Lower lobe of right lung (tissue), 2 donors: ENCODE data around the gene SDC3. TPM values are rescaled to one million over a fixed set of nuclear protein-coding genes. Genes with fewer than 3 reads are reported as not detected.

Experiments
- ATAC-seq, 2 donors: fragments of 200-7000 bp; cut with Tn5 transposase; one replicate each; pipeline ENCODE4 v1.9.1; 2020 to 2022; ENCODE audit warnings: mild to moderate bottlenecking in 2 of 2, moderate library complexity in 2 of 2
- DNase-seq: peaks from one replicate; pipeline ENCODE4 v3.0.0-alpha.2; 2020
- H3K27ac ChIP-seq: fragments of 200-600 bp; one replicate; pipeline ENCODE4 v1.8.0; 2022
- H3K27me3 ChIP-seq: fragments of 200-600 bp; one replicate; pipeline ENCODE4 v1.8.0; 2022; ENCODE audit warnings: low read depth
- H3K36me3 ChIP-seq: fragments of 200-600 bp; one replicate; pipeline ENCODE4 v1.8.0; 2022; ENCODE audit warnings: mild to moderate bottlenecking
- H3K4me1 ChIP-seq: fragments of 200-600 bp; one replicate; pipeline ENCODE4 v1.8.0; 2022
- H3K4me3 ChIP-seq: fragments of 200-600 bp; one replicate; pipeline ENCODE4 v1.8.0; 2022; ENCODE audit warnings: mild to moderate bottlenecking
- H3K9me3 ChIP-seq: fragments of 200-600 bp; one replicate; pipeline ENCODE4 v1.8.0; 2022
- intact Hi-C: fragments of 100-400 bp; cut with DNase I; formaldehyde crosslinking; loops from one replicate; pipeline ENCODE4 v1.11.0; 2022
- total RNA-seq: library from RNA; stranded (reverse); fragmentation: NEBNext Ultra II Directional; extraction: Animal tissue kit (Norgen Biotek cat#: 25700); gene quantifications from one replicate; pipeline ENCODE4 v1.2.1, GENCODE V29; 2021
- TF ChIP-seq, protein P1 (sequence below): fragments of 200-600 bp; IDR thresholded peaks from one replicate; pipeline ENCODE4 v1.8.0; 2022; ENCODE audit warnings: antibody characterized with exemption, mild to moderate bottlenecking
- donor health status: DM: no; HTN: yes; CAD: no; lungs with severe emphysema.

Gene SDC3
- total RNA-seq, 1 donor from 2014 or later: 43.5 TPM

DNA sequence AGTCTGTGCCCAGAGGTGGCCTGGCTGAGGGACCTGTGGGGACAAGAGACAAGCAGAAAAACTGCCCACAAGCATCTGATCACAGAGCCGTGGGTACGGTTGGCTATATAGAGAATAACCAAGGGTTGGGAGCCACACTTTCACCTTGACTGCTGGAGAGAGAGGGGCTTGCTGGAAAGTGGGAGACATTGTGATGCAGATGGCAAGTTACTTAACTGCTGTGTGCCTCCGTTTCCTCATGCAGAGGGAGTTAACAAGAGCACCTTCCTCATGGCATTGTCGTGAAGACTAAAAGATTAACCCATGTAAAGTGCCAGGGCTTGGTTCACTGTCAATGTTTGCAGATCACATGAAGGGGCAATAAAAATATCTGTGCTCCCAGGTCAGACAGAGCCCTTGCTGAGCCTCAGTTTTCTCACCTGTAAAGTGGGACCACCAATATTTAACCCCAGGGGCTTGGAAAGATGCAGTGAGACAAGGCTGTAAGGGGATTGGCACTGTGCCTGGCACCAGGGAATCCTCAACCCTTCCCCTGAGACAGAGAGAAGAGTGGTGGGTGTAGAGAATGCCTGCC lies 52.8 kb downstream of the SDC3 start:
- Histone ChIP-seq H3K9me3 (no peaks in the 10 kb centered on the region), H3K4me1 (peaks cover 21% of the 10 kb centered on the region), H3K4me3 (no peak overlapping the region), H3K27ac (no peak overlapping the region), H3K27me3 (no peaks in the 10 kb centered on the region), H3K36me3 (no peaks in the 10 kb centered on the region)
- TF ChIP-seq, protein P1, sequence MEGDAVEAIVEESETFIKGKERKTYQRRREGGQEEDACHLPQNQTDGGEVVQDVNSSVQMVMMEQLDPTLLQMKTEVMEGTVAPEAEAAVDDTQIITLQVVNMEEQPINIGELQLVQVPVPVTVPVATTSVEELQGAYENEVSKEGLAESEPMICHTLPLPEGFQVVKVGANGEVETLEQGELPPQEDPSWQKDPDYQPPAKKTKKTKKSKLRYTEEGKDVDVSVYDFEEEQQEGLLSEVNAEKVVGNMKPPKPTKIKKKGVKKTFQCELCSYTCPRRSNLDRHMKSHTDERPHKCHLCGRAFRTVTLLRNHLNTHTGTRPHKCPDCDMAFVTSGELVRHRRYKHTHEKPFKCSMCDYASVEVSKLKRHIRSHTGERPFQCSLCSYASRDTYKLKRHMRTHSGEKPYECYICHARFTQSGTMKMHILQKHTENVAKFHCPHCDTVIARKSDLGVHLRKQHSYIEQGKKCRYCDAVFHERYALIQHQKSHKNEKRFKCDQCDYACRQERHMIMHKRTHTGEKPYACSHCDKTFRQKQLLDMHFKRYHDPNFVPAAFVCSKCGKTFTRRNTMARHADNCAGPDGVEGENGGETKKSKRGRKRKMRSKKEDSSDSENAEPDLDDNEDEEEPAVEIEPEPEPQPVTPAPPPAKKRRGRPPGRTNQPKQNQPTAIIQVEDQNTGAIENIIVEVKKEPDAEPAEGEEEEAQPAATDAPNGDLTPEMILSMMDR: no peak
- ATAC-seq: no peak
- intact Hi-C loops: no loop called here
- no peak for DNase-seq

DNA sequence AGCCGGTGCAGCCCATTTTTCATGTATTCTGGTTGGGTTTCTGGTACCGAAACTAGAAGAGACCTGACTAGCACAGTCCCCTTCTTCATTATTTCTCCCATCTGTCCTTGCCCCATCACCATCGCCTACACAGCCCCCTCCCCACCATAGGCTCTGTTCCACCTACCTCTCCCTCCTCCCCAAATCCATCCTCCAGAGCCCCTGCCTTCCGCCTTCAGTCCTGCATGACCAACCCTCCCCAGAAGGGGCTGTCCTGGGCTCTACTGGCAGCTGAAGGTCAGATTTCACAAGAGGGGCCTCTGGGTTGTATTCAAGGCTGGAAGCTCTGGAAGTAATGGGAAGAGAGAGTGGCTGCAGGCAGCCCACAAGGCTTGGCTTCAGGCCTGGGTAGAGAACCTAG lies 55.2 kb downstream of the SDC3 start:
- peaks cover 21% of the 10 kb centered on the region for H3K4me1 ChIP-seq
- ATAC-seq (no peak), DNase-seq (no peak)
- H3K36me3 ChIP-seq: no peaks in the 10 kb centered on the region
- no peak overlapping the region for H3K27ac ChIP-seq
- no peak overlapping the region for H3K4me3 ChIP-seq
- TF ChIP-seq, protein P1: no peak
- no peaks in the 10 kb centered on the region for H3K9me3 ChIP-seq
- H3K27me3 ChIP-seq: no peaks in the 10 kb centered on the region
- intact Hi-C loops: no loop called here

DNA sequence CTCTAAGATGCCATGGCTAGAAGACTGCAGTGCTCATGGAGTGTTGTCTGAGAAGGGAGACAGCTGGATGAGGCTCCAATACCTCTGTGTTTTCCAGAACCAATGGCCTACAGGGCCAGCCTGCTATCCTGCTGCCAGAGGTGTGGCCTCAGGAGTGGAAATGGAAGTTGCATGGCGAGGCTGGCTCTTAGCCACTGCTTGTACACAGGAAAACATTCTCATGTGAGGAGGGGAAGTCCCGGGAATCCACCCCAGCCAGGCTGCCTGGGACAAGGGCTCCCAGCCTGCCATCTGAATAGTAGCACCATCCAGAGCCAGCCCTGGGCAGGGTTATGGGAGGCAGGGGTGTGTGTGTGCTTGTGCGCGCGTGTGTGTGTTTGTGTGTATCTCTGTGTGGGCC lies 56.5 kb downstream of the SDC3 start:
- no peak overlapping the region for H3K4me3 ChIP-seq
- peaks cover 33% of the 10 kb centered on the region for H3K4me1 ChIP-seq
- no peak overlapping the region for H3K27ac ChIP-seq
- ATAC-seq (peak; percentile 85 to 86), DNase-seq (peak; percentile 89)
- no peaks in the 10 kb centered on the region for H3K36me3 ChIP-seq
- TF ChIP-seq, protein P1: no peak
- no peaks in the 10 kb centered on the region for H3K27me3 ChIP-seq
- no peaks in the 10 kb centered on the region for H3K9me3 ChIP-seq
- intact Hi-C loops: no loop called here

DNA sequence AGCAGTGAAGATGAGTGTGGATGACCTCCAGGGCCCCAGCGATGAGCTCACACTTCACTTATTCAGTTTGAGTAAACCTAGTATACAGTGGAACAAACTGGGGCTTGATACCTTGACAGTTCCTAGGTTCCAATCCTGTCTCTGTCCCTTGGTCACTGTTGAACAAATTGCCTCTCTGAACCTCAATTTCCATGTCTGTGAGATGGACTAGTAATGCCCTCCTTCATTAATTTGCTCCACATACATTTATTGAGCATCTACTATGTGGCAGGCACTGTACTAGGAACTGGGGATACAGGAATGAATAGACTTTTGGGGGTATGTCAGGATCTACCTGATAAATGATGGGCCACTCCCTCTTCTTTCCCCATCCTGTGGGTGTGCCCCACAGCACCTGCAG lies 57.3 kb downstream of the SDC3 start:
- intact Hi-C loops: no loop called here
- TF ChIP-seq, protein P1: no peak
- ATAC-seq: no peak
- Histone ChIP-seq H3K4me1 (peaks cover 40% of the 10 kb centered on the region), H3K36me3 (no peaks in the 10 kb centered on the region), H3K9me3 (no peaks in the 10 kb centered on the region), H3K4me3 (no peak overlapping the region), H3K27me3 (no peaks in the 10 kb centered on the region), H3K27ac (no peak overlapping the region)
- no peak for DNase-seq

DNA sequence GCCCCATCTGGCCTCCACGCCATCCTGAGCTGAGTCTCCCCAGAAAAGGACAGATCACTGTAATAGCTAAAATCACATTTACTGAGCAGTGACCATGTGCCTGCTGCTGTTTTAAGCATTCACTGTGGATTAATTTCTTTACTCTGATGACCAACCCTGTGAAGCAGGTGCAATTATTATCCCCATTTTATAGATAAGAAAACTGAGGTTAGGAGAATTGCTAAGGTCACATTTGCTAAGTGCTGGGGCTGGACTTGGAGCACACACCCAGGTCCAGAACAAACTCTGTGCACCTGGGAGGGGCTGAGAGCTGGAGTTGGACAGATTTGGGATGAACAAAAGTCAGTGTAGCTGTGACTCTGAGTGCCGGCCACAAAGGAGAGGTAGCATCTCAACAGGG lies 58.0 kb downstream of the SDC3 start:
- DNase-seq (no peak), ATAC-seq (no peak)
- H3K9me3 ChIP-seq: no peaks in the 10 kb centered on the region
- H3K4me3 ChIP-seq: no peak overlapping the region
- TF ChIP-seq, protein P1: no peak
- H3K36me3 ChIP-seq: no peaks in the 10 kb centered on the region
- no peaks in the 10 kb centered on the region for H3K27me3 ChIP-seq
- peaks cover 40% of the 10 kb centered on the region for H3K4me1 ChIP-seq
- H3K27ac ChIP-seq: no peak overlapping the region
- intact Hi-C loops: no loop called here
